Pancreas (tissue), 10 donors: ENCODE data around the gene PDK1. TPM values are rescaled to one million over a fixed set of nuclear protein-coding genes. Genes with fewer than 3 reads are reported as not detected.

Experiments used
- ATAC-seq, 4 donors: fragments of 200-7000 bp; cut with Tn5 transposase; one replicate each; pipeline versions ENCODE4 v1.8.0 to v1.9.1; 2020; ENCODE audit warnings: mild to moderate bottlenecking in 4 of 4, moderate library complexity in 4 of 4
- DNase-seq, 6 donors: peaks; one replicate each; pipeline ENCODE4 v3.0.0-alpha.2; 2020
- FAIRE-seq: peaks from 2 replicates; lab custom pipeline; 2012; peaks lifted over from hg19 to GRCh38; lab: Jason Lieb, UNC
- H3K27ac ChIP-seq, 4 donors: fragments of 200-600 bp; sonication (generic); 1 replicate in 3 of 4; 2 replicates in 1 of 4; pipeline versions ENCODE4 v1.5.0 to v1.8.0; 2020
- H3K27me3 ChIP-seq, 4 donors: fragments of 200-600 bp; one replicate each; pipeline ENCODE4 v1.8.0; 2021
- H3K36me3 ChIP-seq, 3 donors: fragments of 200-600 bp; sonication (generic) in 1 of 3; one replicate each; pipeline versions ENCODE4 v1.5.0 to v1.8.0; 2020 to 2021
- H3K4me1 ChIP-seq, 3 donors: fragments of 200-600 bp; one replicate each; pipeline ENCODE4 v1.8.0; 2021
- H3K4me3 ChIP-seq, 4 donors: fragments of 200-600 bp; sonication (generic) in 2 of 4; one replicate each; pipeline versions ENCODE4 v1.5.0 to v1.8.0; 2020 to 2021
- H3K9me3 ChIP-seq, 4 donors: fragments of 200-600 bp; one replicate each; pipeline ENCODE4 v1.8.0; 2021
- WGBS, 2 donors: extraction: QIAGEN DNeasy Blood & Tissue Kit; methylation state at CpG; one replicate each; pipeline ENCODE4 v1.1.7; 2013; 5-methylcytosine and 5-hydroxymethylcytosine counted together
- intact Hi-C, 3 donors: fragments of 100-400 bp; cut with DNase I; formaldehyde crosslinking; loops; one replicate each; pipeline versions ENCODE4 v1.11.1 to v1.14.2; 2022
- polyA plus RNA-seq, 2 donors: library from polyadenylated mRNA; stranded (reverse); fragments of 200-250 nt; gene quantifications; one replicate each; pipeline ENCODE4 v1.2.3, GENCODE V29; 2013
- total RNA-seq, 6 donors: library from RNA; stranded (reverse); fragmentation: NEBNext Ultra II Directional in 4 of 6; extraction: Animal tissue kit (Norgen Biotek cat#: 25700) in 4 of 6; gene quantifications; one replicate each; pipeline versions ENCODE4 v1.2.1 to v1.2.4, GENCODE V29; 2021 to 2023
- TF ChIP-seq, protein P1 (sequence below), 4 donors: fragments of 200-600 bp; sonication (generic) in 3 of 4; IDR thresholded peaks; one replicate each; pipeline versions ENCODE4 v1.5.0 to v1.8.0; 2021; ENCODE audit warnings: antibody characterized with exemption in 4 of 4
- donor health status: healthy with polysubstance abuse.
- donor health status: DM: no; HTN: no; CAD: no; lungs with moderate emphysema.
- donor health status: DM: no; HTN: no; CAD: no.
- donor health status: control.
- donor health status: control.
- donor health status: Bipolar disorder and iron deficiency.
- donor health status: DM: yes; HTN: yes; CAD: no.
- donor health status: DM: no; HTN: no; CAD: no.
- donor health status: DM: no; HTN: no; CAD: no.
- donor health status: DM: yes; HTN: yes; CAD: no.

Gene PDK1
- 10 to 100 TPM in 1 of 6 donors, 1 to 10 TPM in 5; 5.5 to 12.4 (median 7.9) TPM for total RNA-seq
- 1 to 10 TPM; 1.2 to 3.1 TPM for polyA plus RNA-seq

DNA sequence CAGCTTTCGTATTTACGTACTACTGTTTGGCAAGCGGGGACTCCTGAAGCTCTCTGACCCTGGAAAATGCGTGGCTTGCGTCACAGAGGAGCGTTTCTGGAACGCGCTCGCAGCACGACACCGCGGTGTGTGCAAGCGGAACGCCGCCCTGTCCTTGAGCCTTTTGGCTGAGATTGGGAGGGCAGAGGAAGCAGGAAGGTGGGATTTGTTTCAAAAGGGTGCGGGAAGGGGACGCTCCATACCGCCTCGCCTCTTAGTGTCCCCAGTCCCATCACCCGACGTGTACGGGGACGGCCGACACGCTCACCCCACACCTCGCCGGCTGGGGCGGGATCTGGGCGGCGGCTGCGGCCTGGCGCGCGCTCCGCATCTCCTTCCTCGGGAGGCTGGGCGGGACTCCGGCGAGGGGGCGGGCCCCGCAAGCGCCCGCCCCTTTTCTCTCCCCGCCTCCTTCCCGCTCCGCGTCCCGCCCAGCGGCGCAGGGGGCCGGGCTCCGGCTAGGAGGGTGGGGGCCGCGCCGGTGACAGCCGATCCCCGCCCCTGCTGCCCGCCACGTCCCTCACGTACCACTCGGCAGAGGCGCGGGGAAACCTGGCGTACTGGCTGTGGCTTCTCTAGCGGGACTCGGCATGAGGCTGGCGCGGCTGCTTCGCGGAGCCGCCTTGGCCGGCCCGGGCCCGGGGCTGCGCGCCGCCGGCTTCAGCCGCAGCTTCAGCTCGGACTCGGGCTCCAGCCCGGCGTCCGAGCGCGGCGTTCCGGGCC is at the start of gene PDK1:
PDK1 (plus strand) TSS at position 569 of the 762 bp plus-strand sequence; CDS start at position 630, 61 bp downstream.
- H3K4me1 ChIP-seq, result peaks cover 4 to 6% (median 5%) of the 10 kb centered on the region in 3 donors
- no peaks in the 10 kb centered on the region for H3K9me3 ChIP-seq
- DNase-seq (peak; percentile 85 to 96 (median 92)), FAIRE-seq (no peak), ATAC-seq (peak; percentile 96 to 98 (median 96))
- H3K36me3 ChIP-seq, result no peaks in the 10 kb centered on the region
- intact Hi-C loops, result no loop called here
- peak within 1 kb of the TSS; percentile 85 to 97 (median 94) for H3K27ac ChIP-seq
- TF ChIP-seq, protein P1, sequence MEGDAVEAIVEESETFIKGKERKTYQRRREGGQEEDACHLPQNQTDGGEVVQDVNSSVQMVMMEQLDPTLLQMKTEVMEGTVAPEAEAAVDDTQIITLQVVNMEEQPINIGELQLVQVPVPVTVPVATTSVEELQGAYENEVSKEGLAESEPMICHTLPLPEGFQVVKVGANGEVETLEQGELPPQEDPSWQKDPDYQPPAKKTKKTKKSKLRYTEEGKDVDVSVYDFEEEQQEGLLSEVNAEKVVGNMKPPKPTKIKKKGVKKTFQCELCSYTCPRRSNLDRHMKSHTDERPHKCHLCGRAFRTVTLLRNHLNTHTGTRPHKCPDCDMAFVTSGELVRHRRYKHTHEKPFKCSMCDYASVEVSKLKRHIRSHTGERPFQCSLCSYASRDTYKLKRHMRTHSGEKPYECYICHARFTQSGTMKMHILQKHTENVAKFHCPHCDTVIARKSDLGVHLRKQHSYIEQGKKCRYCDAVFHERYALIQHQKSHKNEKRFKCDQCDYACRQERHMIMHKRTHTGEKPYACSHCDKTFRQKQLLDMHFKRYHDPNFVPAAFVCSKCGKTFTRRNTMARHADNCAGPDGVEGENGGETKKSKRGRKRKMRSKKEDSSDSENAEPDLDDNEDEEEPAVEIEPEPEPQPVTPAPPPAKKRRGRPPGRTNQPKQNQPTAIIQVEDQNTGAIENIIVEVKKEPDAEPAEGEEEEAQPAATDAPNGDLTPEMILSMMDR (IDR thresholded peaks at IDR 0.05), result no peak
- peak within 1 kb of the TSS; percentile 52 to 87 (median 74) for H3K4me3 ChIP-seq
- H3K27me3 ChIP-seq, result no peaks in the 10 kb centered on the region
- WGBS, 2 donors, result 0% methylated on average over 39 to 88 of the region's 88 CpGs

DNA sequence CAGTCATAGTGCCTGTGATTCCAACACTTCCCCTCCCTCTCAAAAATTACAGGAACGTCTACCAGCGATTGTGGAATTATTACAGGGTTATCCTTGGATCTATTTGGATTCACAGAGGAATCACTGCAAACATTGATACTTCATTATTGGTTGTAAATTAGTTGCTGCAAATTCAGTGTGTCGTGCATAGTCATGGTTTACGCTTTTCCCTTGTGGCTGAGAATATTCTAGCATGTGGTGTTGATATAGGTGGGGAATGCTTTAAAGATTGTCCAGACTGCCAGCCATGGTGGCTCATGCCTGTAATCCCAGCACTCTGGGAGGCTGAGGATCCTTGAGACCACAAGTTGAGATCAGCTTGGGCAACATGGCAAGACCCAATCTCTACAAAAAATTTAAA is 48.7 kb upstream of the PDK1 start:
- FAIRE-seq (no peak), ATAC-seq (no peak), DNase-seq (no peak)
- Histone ChIP-seq H3K4me1 (no peaks in the 10 kb centered on the region), H3K27ac (no peak overlapping the region), H3K9me3 (peaks cover 0 to 5% (median 0%) of the 10 kb centered on the region in 4 donors), H3K36me3 (peaks cover 0 to 13% (median 0%) of the 10 kb centered on the region in 3 donors), H3K27me3 (no peaks in the 10 kb centered on the region), H3K4me3 (no peak overlapping the region)
- TF ChIP-seq, protein P1 (IDR thresholded peaks at IDR 0.05), result no peak
- intact Hi-C loops, result no loop called here
- 97% methylated on average over 4 of the region's 4 CpGs for WGBS, 2 donors

DNA sequence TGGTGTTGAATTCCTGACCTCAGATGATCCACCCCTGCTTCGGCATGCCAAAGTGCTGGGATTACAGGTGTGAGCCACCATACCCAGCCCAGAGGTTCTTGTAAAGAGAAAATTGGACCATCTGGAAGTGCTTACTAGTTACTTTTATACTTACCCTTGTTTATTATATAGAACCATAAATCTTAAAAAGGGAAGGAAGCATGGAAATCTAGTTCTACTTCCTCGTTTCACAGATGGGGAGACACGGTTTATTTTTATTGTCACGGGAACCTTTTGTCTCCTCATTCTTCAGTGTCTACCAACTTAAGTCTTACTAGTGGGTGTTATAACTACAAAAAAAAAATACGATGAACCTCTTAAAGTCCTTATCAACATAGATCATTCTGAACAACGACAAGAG is 45.8 kb upstream of the PDK1 start:
- intact Hi-C loops, result no loop called here
- Histone ChIP-seq H3K4me1 (no peaks in the 10 kb centered on the region), H3K27ac (no peak overlapping the region), H3K27me3 (no peaks in the 10 kb centered on the region), H3K4me3 (no peak overlapping the region), H3K36me3 (peaks cover 0 to under 1% (median 0%) of the 10 kb centered on the region in 3 donors), H3K9me3 (peaks cover 0 to 6% (median 2%) of the 10 kb centered on the region in 4 donors)
- no peak for FAIRE-seq
- no peak for DNase-seq
- TF ChIP-seq, protein P1 (IDR thresholded peaks at IDR 0.05), result no peak
- WGBS, 2 donors, result 89 to 91% methylated on average over 6 of the region's 6 CpGs
- no peak for ATAC-seq

DNA sequence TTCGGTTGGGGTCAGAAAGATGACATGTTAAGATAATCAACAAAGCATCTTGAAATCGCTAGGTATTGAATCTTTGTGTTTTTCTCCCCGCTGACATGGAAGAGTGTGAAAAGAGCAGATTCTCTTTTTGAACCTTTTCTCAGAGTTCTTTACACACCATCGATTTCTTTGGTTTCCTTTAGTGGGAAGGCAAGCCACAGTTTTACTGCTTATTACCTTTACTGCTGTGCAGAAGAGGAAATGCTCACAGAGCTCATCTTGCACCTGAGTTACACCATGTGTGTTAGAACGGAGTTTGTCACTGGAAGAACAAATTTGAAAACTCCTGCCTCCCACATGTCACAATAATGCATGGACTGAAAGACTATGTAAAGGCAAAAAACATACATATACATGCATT is 45.3 kb upstream of the PDK1 start:
- TF ChIP-seq, protein P1 (IDR thresholded peaks at IDR 0.05), result no peak
- ATAC-seq, result no peak
- no peak for FAIRE-seq
- DNase-seq, result no peak
- WGBS, 2 donors, result 92 to 96% methylated on average over 5 of the region's 5 CpGs
- no peaks in the 10 kb centered on the region for H3K4me1 ChIP-seq
- intact Hi-C loops, result no loop called here
- H3K4me3 ChIP-seq, result no peak overlapping the region
- no peaks in the 10 kb centered on the region for H3K36me3 ChIP-seq
- peaks cover 0 to 6% (median 2%) of the 10 kb centered on the region in 4 donors for H3K9me3 ChIP-seq
- no peak overlapping the region for H3K27ac ChIP-seq
- H3K27me3 ChIP-seq, result no peaks in the 10 kb centered on the region
